Stimulated activated naive CD4-positive, alpha-beta T cell (primary cell): ENCODE data around the gene SPON1.
"Not testable (repeated sequence)": the region's sequence is repeated elsewhere in the genome, so short reads cannot be mapped to it uniquely, and the experiment has no call there.

Experiments used
- DNase-seq, 6 experiments: peaks; one replicate each; lab custom pipeline; 2025; lab: John Stamatoyannopoulos, UW

Gene SPON1

DNA sequence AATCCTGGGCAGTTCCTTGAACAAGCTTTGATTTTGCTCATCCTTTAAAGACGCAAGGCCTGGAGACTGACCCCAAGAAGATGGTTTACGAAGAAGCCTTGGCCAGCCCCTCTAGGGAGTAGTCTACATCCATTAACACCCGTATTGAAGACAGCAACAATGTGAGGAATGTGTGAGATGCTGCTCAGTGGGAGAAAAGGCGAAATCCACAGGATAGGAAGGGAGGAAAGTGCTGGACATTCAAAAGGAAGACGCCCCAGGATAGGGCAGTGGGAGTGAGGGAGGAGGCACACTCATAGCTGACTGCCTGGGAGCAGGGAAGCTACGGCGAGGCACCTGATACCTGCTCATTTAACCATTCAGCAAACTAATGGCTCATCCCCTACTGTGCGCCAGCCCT is 282.4 kb downstream of the SPON1 start:
- no peak for DNase-seq

DNA sequence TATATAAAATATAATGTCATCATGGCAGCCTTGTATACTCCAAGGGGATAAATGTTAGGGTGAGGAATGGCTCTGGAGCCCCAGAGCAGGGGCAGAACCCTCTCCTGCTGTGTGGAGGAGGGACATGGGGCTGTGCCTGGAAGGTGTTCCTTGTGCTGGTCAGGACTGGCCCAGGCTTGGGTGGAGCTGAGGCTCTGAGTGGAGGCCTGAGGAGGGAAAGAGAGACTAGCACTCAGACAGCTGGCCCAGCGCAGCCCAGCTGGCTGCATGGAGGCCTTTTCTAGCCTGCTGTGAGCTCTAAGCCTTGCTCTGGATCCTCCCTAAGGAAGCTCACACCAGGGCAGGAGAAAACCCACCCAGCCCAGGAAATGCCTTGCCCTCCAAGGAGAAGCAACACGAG is 282.9 kb downstream of the SPON1 start:
- no peak for DNase-seq

DNA sequence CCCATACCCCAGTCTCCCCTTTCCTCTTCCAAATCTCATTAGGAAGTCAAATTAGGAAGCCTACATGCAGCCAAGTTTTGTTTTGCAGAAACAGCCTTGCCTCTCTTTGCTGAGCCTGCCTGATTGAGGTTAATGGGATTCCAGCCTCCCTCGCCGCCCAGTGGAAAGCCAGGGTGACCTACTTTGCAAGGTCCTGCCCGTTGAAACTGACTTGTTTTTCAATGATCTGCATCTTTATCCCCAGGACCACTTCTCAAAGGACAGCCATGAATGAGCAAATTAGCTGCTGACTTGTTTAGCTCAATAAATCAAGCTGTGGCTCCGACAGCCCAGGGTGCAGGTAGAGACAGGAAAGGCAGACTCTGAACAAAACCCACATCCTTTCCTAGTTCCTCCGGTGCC is 286.1 kb downstream of the SPON1 start:
- DNase-seq: peak in 2 of 6 experiments; percentile 17 to 48

DNA sequence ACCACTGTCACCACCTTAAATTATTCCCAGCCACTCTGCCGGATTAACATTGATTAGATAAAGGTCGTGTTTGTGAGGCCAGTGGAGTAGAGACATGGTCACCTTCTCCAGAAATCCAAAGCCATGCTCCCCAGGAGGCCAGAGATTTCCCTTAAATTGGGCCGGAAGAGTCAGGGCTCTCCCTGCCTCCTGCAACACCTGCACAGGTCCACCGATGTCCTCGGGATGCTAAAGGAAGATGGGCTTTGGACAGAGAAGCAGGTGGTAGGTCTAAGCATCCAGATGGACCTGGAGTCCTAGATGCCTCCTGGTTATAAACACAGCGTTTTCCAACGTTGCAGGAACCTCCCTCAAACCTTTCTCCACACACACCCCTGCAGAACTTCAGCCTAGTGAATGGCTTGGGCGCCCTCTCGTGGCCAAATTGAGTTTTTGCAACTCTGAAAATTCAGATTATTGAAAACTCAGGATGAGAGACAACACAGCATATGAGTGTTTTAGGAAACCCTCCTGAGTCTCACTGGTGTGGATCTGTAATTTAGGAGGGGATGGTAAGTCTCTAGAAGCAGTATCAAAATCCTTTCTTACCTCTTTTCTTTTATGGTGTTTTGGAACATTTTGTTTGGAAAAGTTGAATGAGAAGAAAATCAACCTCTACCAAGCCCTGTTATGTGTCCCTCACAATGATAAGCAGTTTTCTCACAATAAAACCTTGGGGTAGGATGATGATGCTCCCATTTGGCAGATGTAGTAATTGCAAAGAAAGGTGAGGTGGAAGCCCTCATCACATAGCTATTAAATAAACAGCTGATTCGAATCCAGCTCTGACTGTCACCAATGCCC is 286.8 kb downstream of the SPON1 start:
- peak; percentile 31 to 77 (median 56) for DNase-seq

DNA sequence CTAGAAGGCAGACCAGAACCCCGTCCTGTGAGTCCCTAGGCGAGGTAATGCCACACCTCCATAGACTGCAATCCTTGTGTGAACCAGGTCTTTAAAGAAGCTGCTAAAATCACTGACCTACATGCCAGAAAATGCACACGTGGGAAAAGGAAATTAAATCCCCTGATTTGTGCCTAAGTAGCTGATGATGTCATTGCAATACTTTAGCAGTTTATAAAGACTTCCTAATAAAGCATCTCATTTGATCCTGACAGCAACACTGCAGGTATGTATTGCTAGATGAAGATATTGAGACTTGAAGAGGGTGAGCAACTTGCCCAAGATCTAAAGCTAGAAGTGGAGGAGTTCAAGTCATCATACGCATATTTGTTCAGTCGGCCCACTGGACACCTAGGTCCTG is 289.2 kb downstream of the SPON1 start:
- no peak for DNase-seq

DNA sequence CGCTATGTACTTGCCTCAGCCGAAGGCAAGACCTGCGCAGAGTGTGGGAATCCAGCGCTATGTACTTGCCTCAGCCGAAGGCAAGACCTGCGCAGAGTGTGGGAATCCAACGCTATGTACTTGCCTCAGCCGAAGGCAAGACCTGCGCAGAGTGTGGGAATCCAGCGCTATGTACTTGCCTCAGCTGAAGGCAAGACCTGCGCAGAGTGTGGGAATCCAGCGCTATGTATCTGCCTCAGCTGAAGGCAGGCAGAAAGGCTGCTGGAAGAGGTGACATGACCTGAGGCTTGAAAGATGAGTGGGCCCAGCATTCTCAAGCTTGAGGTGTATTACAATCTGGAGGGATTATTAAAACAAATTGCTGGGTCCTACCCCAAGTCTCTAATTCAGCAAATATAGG is 290.0 kb downstream of the SPON1 start:
- not testable (repeated sequence) for DNase-seq

DNA sequence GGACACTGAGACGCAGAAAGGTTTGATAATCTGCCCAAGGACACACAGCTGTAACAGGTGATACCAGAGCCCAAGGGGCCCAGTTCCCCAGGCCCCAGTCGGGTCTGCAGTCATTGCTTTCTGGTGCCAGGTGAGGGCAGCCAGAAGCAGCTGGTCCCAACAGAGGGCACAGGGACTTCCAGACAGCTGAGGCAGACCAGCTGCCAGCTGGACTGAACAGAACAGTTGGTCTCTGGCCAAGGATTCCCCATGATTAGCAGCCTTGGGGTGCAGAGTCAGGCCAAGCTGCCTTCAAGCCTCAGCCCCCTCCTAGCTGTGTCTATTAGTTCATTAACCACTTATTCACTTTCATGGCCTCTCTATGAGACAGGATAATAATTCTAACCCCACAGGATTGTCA is 290.9 kb downstream of the SPON1 start:
- no peak for DNase-seq

DNA sequence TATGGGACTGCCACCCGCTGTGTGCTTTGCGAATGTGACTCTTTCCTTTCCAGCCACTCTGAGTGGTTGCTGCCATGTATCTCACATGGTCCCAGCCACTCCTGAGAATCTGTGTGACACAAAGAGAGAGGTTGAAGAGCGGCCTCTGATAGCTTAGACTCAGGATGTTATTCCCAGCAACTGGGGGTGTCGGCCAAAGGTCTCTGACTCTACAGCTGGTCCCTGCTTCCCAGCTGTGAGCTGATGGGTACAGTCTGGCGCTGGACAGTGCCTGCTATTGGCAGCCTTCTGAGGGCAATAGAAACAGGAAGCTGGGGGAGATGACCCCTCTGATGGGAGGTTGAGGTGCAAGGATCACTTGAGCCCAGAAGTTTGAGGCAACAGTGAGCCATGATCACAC is 291.3 kb downstream of the SPON1 start:
- no peak for DNase-seq

DNA sequence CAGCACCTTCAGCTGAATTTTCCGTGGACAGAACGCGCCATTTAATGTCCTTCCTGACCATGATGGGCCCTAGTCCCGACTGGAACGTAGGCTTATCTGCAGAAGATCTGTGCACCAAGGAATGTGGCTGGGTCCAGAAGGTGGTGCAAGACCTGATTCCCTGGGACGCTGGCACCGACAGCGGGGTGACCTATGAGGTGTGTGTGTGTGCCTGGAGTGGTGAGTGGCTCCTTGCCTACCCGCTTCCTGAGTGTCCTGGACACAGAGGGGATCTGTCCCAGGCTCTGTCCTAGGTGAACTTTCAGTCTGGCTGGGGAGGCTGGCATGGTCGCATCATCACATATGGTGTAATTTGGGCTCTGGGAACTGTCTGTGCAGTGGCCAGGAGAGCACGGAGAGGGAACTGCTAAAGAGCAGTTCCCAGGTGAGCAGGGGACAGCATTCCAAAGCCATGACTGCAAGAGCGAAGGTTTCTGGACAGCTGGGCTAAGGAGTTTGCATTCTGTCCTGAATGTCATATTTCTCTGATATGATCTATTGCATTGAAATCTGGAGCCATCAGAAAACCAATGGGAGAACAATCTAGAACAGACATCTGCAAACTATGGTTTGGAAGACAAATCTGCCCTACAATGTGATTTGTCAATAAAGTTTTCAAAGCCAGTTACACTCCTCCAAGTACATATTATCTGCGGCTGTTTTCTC is 292.2 kb downstream of the SPON1 start:
- DNase-seq: no peak

DNA sequence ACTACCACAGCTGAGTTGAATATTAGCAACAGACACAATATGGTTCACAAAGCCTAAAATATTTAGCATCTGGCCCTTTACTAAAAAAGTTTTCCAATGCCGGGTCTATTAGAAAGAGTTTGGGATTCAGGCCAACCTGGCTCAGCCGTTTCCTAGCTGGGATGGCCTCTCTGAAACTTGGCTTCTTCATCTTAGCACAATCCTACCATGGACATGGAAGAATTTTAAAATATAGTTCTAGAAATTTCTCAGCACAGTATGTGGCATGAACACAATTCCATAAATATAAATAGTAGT is 292.7 kb downstream of the SPON1 start:
- DNase-seq: no peak

DNA sequence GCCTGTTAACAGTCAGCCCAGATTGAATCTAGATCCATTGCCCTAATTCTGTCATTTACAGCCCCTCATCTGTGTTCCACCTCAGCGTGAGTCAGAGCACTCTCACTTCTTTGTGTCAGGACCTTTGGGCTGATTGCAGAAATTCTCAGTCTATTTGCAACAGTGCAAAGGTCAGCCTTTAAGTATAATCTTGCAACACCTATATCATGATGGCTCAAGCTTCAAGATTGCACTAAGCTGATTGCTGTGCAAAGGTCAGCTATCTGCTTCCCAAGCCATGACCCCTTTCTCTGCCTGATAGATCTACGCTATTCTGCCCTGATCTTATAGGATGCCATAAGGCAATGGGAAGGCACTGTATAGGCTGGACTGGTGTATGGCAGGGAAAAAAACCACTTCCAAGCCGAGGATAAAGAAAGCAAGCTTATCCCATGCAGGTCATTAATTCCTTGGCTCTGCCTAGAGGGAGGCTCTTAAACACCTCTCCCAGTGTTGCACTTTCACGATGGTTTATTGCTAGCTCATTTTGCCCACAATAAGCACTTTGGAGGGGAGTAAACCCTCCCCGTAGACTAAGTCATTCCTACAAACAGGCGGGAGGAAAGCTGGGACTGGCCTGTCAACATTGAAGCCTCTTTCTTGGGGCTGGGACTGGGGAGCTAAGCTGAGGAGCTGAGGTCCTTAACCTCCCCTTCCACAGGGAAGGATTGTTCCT is 295.9 kb downstream of the SPON1 start:
- DNase-seq: no peak

DNA sequence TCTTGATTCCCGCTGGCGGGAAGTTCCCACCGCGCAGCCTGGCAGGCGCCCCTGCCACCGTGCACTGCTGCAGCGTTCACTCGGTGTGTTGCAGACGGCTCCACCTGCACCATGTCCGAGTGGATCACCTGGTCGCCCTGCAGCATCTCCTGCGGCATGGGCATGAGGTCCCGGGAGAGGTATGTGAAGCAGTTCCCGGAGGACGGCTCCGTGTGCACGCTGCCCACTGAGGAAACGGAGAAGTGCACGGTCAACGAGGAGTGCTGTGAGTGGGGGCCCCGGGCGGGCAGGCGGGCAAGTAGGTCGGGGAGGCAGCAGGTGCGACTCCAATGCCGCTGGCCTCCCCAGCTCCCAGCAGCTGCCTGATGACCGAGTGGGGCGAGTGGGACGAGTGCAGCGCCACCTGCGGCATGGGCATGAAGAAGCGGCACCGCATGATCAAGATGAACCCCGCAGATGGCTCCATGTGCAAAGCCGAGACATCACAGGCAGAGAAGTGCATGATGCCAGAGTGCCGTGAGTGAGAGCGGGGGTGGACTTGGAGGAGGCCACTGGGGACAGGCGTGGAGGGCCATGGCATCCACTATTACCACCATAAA is 296.8 kb downstream of the SPON1 start:
- no peak for DNase-seq

DNA sequence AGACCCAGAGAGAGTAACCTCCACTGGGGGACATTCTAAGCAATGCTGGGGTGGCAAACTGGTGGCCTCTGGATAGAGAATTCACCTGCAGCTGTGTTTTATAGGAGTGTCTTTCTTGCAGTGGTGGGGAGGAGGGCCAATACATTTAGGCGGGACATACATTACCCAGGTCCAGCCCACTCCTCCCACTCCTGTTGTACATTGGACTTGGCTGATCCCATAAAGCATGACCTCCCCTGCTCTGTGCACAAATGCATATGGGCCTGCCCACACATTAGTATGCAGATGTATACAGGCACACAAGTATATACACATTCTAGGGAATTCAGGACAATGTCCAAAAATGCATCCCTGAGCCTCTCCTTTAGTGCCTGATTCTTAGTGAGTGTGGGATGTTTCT is 297.4 kb downstream of the SPON1 start:
- DNase-seq: no peak

DNA sequence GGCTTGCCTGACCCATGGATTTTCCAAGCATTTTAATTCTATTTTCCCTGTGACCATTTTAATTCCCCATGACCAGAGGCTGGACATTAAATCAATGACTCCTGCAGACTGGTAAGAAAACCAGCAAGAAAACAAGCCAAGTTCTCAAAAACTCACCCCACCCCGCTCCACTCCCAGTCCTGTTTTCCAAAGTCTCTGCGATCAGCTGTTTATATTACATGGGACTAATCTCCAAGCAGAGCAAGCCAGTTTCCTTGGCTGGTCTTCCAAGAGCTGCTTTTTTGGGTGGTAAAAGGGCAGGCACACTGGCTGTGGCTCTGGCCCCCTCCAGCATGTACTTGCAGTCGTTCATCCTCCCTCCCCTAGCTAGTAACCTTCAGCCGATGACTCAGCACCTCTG is 298.5 kb downstream of the SPON1 start:
- DNase-seq: no peak

DNA sequence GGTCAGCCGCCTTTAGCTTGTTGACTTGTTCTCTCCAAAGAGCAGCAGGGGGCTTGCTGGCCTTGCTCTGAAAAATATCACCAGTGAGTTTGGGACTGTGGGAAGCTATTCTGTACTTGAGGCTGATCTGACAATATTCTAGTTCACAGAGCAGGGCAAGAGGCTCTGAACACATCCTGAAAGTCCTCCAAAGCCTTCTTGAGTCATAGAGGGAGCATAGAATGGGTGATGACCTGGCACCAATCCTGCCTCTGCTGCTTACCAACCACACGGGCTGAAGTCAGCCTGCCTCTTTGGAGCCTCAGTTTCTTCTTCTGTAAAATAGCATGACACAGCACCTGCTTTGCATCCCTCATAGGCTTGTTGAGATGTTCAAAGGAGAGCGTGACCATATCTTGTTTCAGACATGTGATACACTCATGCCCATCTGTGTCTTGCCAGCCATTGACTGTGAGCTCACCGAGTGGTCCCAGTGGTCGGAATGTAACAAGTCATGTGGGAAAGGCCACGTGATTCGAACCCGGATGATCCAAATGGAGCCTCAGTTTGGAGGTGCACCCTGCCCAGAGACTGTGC is 299.8 kb downstream of the SPON1 start:
- no peak for DNase-seq

DNA sequence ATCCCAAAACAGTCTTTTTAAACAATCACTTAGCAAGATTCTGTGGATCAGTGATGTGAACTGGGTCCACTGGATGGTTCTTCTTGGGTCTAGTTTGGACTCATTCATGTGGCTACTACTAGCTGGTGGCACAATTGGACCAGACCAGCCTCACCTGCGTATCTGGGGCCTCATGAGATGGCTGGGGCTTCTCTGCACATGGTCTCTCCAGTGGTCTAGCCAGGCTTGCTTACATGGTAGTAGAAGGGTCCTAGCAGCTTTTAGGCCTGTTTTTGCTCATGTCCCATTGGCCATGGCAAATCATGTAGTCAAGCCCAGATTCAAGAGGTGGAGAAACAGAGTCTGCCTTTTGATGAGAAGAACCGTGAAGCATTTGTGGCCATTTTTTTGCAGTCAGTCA is 302.4 kb downstream of the SPON1 start:
- DNase-seq: no peak

DNA sequence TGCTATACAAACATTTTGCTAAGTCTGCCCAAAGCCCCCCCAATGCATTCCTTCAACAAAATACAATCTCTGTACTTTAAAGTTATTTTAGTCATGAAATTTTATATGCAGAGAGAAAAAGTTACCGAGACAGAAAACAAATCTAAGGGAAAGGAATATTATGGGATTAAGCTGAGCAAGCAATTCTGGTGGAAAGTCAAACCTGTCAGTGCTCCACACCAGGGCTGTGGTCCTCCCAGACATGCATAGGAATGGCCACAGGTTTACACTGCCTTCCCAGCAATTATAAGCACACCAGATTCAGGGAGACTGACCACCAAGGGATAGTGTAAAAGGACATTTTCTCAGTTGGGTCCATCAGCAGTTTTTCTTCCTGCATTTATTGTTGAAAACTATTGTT is 304.1 kb downstream of the SPON1 start:
- no peak for DNase-seq

DNA sequence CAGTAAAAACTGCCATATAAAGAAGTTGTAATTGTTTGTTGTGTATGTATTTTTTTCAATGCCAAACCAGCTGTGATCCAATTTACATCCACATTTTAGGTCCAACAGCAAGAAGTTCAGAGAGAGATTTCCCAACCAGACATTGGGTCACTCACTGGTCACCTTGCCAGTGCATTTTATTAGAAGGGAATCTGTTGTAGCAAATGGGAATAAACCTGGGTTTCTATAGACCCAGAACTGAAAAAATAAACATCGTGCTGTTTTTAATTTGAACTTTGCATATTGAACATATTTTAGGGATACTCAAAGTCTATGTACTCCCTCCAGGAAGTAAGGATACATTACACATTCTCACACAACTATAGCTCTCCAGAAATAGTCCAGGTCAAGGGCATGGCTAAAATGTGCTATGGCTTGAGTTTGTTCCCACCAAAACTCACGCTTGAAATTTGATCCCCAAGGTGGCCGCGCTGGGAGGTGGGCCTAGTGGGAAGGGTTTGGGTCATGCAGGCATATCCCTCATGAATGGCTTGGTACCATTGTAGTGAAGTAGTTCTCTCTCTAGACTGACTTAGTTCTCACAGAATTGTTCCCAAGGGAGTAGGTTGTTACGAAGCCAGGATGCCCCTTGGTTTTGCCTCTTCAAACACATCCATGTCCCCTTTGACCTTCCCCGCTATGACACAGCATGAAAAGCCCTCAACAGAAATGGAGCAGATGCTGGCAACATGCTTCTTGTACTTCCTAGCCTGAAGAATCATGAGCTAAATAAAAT is 305.5 kb downstream of the SPON1 start:
- no peak for DNase-seq

DNA sequence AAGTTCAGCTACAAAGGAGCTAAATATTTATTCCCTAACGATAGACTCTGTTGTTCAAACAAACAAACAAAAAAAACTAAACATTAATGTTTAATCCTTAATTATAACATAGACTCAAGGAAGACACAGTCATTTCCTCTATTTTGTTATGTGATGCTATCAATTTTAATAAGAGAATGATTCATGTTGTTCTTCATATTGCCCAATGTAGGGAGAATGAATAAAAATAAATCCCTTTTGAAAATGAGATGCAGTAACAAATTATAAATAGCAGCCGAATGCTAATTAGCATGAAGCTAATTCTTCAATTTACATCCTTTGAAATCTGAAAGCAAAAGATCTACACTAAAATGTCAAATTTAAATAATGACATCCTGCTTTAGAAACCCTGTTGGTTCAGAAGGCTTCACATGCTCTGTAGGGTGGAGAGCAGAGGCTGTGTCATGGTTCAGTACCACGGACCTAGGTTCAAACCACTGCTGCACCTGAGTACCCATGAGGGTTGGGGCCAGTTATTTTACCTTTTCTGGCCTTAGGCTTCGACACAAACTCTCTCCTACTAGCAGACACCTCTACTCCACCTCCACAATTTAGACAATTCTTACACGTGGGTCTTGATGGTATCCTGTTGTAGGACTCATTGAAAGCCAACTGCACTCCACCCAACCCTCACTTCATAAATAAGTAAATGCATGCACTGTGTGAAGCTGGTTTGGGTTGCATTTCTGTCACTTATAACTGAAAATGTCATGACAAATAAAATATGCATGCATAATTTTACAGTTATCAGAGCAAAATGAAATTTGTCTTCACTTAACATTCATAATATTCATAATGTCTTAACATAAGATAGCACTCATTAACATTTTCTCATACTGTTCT is 307.4 kb downstream of the SPON1 start:
- no peak for DNase-seq

DNA sequence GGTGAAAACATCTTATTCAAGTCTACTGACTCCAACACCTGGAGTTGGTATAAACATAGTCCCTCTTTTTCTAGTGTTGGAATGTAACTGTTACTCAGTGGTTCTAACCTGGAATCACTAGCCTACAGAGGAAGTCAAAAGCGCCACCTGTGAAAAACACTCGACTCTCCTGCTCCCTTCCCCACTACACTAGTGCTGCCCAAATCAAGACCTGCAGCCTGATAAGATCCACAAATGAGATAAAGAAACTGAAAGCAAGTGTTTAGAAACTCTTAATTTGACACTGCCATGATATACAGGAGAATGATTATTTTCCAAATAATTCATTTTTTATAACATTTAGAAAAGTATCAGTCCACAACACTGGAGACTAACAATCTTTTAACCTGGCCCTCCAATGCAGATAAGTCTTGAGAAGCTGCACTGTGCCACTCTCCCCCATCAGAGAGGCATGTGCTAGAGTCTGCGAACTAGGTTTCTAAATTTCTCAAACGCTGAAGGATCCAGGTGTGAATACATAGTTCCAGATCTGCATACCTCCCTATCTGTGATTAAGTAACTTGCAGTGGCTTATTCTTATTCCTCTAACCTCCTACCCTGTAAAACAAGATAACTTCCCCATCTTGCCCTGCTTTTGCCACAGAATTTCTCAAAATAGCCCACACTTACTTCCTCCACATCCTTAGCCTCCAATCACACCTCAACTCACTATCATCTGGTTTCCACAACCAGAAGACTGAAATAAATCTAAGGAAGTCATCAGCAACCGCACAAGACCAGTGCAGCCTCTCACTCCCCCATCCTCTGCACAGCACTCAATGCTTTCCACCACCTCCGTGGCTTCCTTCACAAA is 308.4 kb downstream of the SPON1 start:
- peak in 2 of 6 experiments; percentile 6 to 10 for DNase-seq
